ENCODE results near the gene PNMT. TPM values are rescaled to one million over a fixed set of nuclear protein-coding genes. Genes with fewer than 3 reads are reported as not detected.
A peak's percentile ranks its signal among the peaks of the same experiment; 100 is the strongest.

Gene PNMT
- total and polyA plus RNA-seq, 2 of the 13 experiments (the other 11 are each of a cell fraction or from before 2014, with no cell fraction given): 0.25 TPM; not detected in 1

DNA sequence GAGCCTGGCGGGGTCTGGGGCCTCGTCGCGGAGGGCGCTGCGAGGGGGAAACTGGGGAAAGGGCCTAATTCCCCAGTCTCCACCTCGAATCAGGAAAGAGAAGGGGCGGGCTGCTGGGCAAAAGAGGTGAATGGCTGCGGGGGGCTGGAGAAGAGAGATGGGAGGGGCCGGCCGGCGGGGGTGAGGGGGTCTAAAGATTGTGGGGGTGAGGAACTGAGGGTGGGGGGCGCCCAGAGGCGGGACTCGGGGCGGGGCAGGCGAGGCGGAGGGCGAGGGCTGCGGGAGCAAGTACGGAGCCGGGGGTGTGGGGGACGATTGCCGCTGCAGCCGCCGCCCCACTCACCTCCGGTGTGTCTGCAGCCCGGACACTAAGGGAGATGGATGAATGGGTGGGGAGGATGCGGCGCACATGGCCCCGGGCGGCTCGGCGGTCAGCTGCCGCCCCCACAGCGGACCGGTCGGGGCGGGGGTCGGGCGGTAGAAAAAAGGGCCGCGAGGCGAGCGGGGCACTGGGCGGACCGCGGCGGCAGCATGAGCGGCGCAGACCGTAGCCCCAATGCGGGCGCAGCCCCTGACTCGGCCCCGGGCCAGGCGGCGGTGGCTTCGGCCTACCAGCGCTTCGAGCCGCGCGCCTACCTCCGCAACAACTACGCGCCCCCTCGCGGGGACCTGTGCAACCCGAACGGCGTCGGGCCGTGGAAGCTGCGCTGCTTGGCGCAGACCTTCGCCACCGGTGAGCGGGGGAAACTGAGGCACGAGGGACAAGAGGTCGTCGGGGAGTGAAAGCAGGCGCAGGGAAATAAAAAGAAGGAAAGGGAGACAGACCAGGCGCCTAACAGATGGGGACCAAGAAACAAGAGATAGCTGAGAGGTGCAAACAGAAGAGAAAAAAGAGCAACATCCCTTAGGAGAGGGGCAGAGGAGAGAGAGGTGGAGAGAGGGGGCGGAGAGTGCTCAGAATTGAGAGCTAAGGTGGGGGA is at the start of gene PNMT (continued):
- no peak for TF ChIP-seq ZBTB1 (CRISPR knock-in tag; IDR thresholded peaks at IDR 0.05; ENCODE audit: borderline replicate concordance)
- TF ChIP-seq MLLT10 (CRISPR knock-in tag; IDR thresholded peaks at IDR 0.05): no peak
- TF ChIP-seq, protein P1, sequence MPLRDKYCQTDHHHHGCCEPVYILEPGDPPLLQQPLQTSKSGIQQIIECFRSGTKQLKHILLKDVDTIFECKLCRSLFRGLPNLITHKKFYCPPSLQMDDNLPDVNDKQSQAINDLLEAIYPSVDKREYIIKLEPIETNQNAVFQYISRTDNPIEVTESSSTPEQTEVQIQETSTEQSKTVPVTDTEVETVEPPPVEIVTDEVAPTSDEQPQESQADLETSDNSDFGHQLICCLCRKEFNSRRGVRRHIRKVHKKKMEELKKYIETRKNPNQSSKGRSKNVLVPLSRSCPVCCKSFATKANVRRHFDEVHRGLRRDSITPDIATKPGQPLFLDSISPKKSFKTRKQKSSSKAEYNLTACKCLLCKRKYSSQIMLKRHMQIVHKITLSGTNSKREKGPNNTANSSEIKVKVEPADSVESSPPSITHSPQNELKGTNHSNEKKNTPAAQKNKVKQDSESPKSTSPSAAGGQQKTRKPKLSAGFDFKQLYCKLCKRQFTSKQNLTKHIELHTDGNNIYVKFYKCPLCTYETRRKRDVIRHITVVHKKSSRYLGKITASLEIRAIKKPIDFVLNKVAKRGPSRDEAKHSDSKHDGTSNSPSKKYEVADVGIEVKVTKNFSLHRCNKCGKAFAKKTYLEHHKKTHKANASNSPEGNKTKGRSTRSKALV (CRISPR knock-in tag; IDR thresholded peaks at IDR 0.05): peak; percentile 93; the same call in 1 of the 2 replicates
- TF ChIP-seq, protein P2, sequence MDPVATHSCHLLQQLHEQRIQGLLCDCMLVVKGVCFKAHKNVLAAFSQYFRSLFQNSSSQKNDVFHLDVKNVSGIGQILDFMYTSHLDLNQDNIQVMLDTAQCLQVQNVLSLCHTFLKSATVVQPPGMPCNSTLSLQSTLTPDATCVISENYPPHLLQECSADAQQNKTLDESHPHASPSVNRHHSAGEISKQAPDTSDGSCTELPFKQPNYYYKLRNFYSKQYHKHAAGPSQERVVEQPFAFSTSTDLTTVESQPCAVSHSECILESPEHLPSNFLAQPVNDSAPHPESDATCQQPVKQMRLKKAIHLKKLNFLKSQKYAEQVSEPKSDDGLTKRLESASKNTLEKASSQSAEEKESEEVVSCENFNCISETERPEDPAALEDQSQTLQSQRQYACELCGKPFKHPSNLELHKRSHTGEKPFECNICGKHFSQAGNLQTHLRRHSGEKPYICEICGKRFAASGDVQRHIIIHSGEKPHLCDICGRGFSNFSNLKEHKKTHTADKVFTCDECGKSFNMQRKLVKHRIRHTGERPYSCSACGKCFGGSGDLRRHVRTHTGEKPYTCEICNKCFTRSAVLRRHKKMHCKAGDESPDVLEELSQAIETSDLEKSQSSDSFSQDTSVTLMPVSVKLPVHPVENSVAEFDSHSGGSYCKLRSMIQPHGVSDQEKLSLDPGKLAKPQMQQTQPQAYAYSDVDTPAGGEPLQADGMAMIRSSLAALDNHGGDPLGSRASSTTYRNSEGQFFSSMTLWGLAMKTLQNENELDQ (CRISPR knock-in tag; IDR thresholded peaks at IDR 0.05; ENCODE audit: borderline replicate concordance): 0 out of 2 replicates have a peak, but pooled peaks have one; percentile 59
- no peak for TF ChIP-seq BHLHE40 (IDR thresholded peaks at IDR 0.05; ENCODE audit: low read length)
- no peak for TF ChIP-seq KDM5A (IDR thresholded peaks at IDR 0.05; ENCODE audit: borderline replicate concordance, low read length)
- TF ChIP-seq, protein P3, sequence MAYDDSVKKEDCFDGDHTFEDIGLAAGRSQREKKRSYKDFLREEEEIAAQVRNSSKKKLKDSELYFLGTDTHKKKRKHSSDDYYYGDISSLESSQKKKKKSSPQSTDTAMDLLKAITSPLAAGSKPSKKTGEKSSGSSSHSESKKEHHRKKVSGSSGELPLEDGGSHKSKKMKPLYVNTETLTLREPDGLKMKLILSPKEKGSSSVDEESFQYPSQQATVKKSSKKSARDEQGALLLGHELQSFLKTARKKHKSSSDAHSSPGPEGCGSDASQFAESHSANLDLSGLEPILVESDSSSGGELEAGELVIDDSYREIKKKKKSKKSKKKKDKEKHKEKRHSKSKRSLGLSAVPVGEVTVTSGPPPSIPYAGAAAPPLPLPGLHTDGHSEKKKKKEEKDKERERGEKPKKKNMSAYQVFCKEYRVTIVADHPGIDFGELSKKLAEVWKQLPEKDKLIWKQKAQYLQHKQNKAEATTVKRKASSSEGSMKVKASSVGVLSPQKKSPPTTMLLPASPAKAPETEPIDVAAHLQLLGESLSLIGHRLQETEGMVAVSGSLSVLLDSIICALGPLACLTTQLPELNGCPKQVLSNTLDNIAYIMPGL (CRISPR knock-in tag; IDR thresholded peaks at IDR 0.05; ENCODE audit: borderline replicate concordance in 1 of 2, low read depth in 1 of 2): peak; percentile 97 to 99
- TF ChIP-seq, protein P4, sequence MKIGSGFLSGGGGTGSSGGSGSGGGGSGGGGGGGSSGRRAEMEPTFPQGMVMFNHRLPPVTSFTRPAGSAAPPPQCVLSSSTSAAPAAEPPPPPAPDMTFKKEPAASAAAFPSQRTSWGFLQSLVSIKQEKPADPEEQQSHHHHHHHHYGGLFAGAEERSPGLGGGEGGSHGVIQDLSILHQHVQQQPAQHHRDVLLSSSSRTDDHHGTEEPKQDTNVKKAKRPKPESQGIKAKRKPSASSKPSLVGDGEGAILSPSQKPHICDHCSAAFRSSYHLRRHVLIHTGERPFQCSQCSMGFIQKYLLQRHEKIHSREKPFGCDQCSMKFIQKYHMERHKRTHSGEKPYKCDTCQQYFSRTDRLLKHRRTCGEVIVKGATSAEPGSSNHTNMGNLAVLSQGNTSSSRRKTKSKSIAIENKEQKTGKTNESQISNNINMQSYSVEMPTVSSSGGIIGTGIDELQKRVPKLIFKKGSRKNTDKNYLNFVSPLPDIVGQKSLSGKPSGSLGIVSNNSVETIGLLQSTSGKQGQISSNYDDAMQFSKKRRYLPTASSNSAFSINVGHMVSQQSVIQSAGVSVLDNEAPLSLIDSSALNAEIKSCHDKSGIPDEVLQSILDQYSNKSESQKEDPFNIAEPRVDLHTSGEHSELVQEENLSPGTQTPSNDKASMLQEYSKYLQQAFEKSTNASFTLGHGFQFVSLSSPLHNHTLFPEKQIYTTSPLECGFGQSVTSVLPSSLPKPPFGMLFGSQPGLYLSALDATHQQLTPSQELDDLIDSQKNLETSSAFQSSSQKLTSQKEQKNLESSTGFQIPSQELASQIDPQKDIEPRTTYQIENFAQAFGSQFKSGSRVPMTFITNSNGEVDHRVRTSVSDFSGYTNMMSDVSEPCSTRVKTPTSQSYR (CRISPR knock-in tag; IDR thresholded peaks at IDR 0.05; ENCODE audit: borderline replicate concordance): peak; percentile 12; the same call in 1 of the 2 replicates
- no peak for TF ChIP-seq ZNF264 (CRISPR knock-in tag; IDR thresholded peaks at IDR 0.05)
- no peak for TF ChIP-seq ZNF383 (CRISPR knock-in tag; IDR thresholded peaks at IDR 0.05; ENCODE audit: borderline replicate concordance)
- no peak for TF ChIP-seq NKX3-1 (CRISPR knock-in tag; IDR thresholded peaks at IDR 0.05)
- TF ChIP-seq CREB1 (IDR thresholded peaks at IDR 0.05): no peak
- TF ChIP-seq CREB1 (CRISPR knock-in tag; IDR thresholded peaks at IDR 0.05): no peak
- no peak for TF ChIP-seq IKZF1 (IDR thresholded peaks at IDR 0.05)
- peak; percentile 91 for TF ChIP-seq TSC22D2 (CRISPR knock-in tag; IDR thresholded peaks at IDR 0.05; ENCODE audit: borderline replicate concordance)
- peak; percentile 64; the same call in 1 of the 2 replicates for TF ChIP-seq HOXA9 (CRISPR knock-in tag; IDR thresholded peaks at IDR 0.05; ENCODE audit: borderline replicate concordance)
- TF ChIP-seq, protein P5, sequence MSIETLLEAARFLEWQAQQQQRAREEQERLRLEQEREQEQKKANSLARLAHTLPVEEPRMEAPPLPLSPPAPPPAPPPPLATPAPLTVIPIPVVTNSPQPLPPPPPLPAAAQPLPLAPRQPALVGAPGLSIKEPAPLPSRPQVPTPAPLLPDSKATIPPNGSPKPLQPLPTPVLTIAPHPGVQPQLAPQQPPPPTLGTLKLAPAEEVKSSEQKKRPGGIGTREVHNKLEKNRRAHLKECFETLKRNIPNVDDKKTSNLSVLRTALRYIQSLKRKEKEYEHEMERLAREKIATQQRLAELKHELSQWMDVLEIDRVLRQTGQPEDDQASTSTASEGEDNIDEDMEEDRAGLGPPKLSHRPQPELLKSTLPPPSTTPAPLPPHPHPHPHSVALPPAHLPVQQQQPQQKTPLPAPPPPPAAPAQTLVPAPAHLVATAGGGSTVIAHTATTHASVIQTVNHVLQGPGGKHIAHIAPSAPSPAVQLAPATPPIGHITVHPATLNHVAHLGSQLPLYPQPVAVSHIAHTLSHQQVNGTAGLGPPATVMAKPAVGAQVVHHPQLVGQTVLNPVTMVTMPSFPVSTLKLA (IDR thresholded peaks at IDR 0.05): no peak
